K562 (cell line): ENCODE measurements around the gene BCAS3.

Source experiments
- EP300 ChIP-seq: IDR thresholded peaks from 2 replicates; pipeline ENCODE4 v1.6.1; 2012; ENCODE audit warnings: low read length, improper control_type of control experiment
- EZH2 ChIP-seq: IDR thresholded peaks from 2 replicates; pipeline ENCODE4 v1.6.1; 2012; ENCODE audit warnings: low read depth, mild to moderate bottlenecking, inconsistent platforms, low read length, borderline replicate concordance
- JUND ChIP-seq, 2 experiments: IDR thresholded peaks; 2 replicates in 1 of 2; 3 replicates in 1 of 2; pipeline ENCODE4 v1.6.1; 2011; ENCODE audit warnings: borderline replicate concordance in 2 of 2, low read depth in 2 of 2, low read length in 2 of 2, improper control_type of control experiment in 1 of 2, missing biosample characterization in 1 of 2, missing genetic modification characterization in 1 of 2, missing genetic modification reagents in 1 of 2
- MAZ ChIP-seq, 2 experiments: fragments of 450-650 bp in 1 of 2; sonication (generic) in 1 of 2; formaldehyde crosslinking; IDR thresholded peaks in 1 of 2; conservative IDR thresholded peaks in 1 of 2; 2 replicates each; pipeline versions ENCODE4 v1.4.0 to v1.5.0; 2020; ENCODE audit warnings: mild to moderate bottlenecking in 1 of 2, missing genetic modification reagents in 1 of 2
- PHB2 ChIP-seq: fragments of 450-650 bp; IDR thresholded peaks from 2 replicates; pipeline ENCODE4 v1.6.1; 2017; ENCODE audit warnings: low read depth
- PHF20 ChIP-seq: fragments of 450-650 bp; IDR thresholded peaks from 2 replicates; pipeline ENCODE4 v1.6.1; 2018; ENCODE audit not compliant: partially characterized antibody
- POLR2A ChIP-seq: fragments of 450-650 bp; conservative IDR thresholded peaks from 2 replicates; pipeline ENCODE4 v1.6.1; 2016
- POLR2AphosphoS5 ChIP-seq: IDR thresholded peaks from 2 replicates; pipeline ENCODE4 v1.6.1; 2011; ENCODE audit warnings: mild to moderate bottlenecking, low read depth, low read length, moderate library complexity; ENCODE audit not compliant: control insufficient read depth, insufficient read depth
- POU5F1 ChIP-seq: fragments of 150-350 bp; IDR thresholded peaks from 2 replicates; pipeline ENCODE4 v1.6.1; 2014; ENCODE audit warnings: borderline replicate concordance, low read length, low read depth, mild to moderate bottlenecking; ENCODE audit not compliant: partially characterized antibody
- RBFOX2 ChIP-seq: fragments of 200-400 bp; formaldehyde crosslinking; IDR thresholded peaks from 2 replicates; pipeline ENCODE4 v1.6.1; 2017; ENCODE audit warnings: low read depth, mild to moderate bottlenecking, low read length, moderate library complexity
- TAF1 ChIP-seq: IDR thresholded peaks from 2 replicates; pipeline ENCODE4 v1.6.1; 2011; ENCODE audit warnings: mild to moderate bottlenecking, low read length, moderate library complexity; ENCODE audit not compliant: insufficient read depth, control insufficient read depth, severe bottlenecking; ENCODE audit errors: extremely low read depth
- TF ChIP-seq, protein P1 (sequence below), 3 experiments: IDR thresholded peaks in 2 of 3; conservative IDR thresholded peaks in 1 of 3; 2 replicates each; pipeline ENCODE4 v1.5.1; 2011 to 2012; ENCODE audit warnings: low read length in 3 of 3, mild to moderate bottlenecking in 3 of 3, control low read depth in 2 of 3, improper control_type of control experiment in 1 of 3, inconsistent platforms in 1 of 3, low read depth in 1 of 3, mixed read lengths in 1 of 3, moderate library complexity in 1 of 3; ENCODE audit not compliant: insufficient read depth in 2 of 3
- TF ChIP-seq, protein P2 (sequence below): fragments of 450-650 bp; IDR thresholded peaks from 2 replicates; pipeline ENCODE4 v1.6.1; 2018; ENCODE audit warnings: mild to moderate bottlenecking, low read depth; ENCODE audit not compliant: partially characterized antibody

DNA sequence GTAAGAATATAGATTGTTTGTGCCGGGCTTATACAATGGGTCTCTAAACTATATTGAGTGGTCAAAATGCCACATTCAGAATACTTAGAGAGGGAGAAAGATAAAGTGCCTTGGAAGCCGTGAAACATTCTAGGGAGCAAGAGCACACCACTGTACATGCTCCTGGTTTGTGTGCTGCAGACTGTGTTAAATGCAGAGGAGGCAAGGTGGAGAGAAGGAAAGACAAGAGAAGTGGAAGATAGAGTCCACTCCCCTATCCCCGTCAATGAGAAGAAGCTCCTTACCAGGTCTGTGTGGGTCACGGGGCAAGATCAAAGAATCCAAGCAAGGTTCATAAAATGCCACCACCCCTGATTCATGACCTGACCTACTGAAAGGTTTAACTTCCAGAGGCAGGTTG, 454.9 kb downstream of the BCAS3 start:
- TF ChIP-seq, protein P1, sequence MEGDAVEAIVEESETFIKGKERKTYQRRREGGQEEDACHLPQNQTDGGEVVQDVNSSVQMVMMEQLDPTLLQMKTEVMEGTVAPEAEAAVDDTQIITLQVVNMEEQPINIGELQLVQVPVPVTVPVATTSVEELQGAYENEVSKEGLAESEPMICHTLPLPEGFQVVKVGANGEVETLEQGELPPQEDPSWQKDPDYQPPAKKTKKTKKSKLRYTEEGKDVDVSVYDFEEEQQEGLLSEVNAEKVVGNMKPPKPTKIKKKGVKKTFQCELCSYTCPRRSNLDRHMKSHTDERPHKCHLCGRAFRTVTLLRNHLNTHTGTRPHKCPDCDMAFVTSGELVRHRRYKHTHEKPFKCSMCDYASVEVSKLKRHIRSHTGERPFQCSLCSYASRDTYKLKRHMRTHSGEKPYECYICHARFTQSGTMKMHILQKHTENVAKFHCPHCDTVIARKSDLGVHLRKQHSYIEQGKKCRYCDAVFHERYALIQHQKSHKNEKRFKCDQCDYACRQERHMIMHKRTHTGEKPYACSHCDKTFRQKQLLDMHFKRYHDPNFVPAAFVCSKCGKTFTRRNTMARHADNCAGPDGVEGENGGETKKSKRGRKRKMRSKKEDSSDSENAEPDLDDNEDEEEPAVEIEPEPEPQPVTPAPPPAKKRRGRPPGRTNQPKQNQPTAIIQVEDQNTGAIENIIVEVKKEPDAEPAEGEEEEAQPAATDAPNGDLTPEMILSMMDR (IDR thresholded peaks at IDR 0.05 in 2 of 3, conservative IDR thresholded peaks at IDR 0.05 in 1 of 3; ENCODE audit: insufficient read depth in 2 of 3, low read depth in 1 of 3, low read length in 3 of 3): no peak
- no peak for TF ChIP-seq EZH2
- TF ChIP-seq POLR2A: no peak
- TF ChIP-seq, protein P2, sequence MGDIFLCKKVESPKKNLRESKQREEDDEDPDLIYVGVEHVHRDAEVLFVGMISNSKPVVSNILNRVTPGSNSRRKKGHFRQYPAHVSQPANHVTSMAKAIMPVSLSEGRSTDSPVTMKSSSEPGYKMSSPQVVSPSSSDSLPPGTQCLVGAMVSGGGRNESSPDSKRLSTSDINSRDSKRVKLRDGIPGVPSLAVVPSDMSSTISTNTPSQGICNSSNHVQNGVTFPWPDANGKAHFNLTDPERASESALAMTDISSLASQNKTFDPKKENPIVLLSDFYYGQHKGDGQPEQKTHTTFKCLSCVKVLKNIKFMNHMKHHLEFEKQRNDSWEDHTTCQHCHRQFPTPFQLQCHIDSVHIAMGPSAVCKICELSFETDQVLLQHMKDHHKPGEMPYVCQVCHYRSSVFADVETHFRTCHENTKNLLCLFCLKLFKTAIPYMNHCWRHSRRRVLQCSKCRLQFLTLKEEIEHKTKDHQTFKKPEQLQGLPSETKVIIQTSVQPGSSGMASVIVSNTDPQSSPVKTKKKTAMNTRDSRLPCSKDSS: no peak
- TF ChIP-seq JUND (IDR thresholded peaks at IDR 0.05; ENCODE audit: borderline replicate concordance, low read depth, low read length): no peak
- TF ChIP-seq JUND (tag; IDR thresholded peaks at IDR 0.05; ENCODE audit: borderline replicate concordance, low read depth, low read length): no peak
- TF ChIP-seq EP300: no peak
- no peak for TF ChIP-seq TAF1
- TF ChIP-seq RBFOX2: no peak
- no peak for TF ChIP-seq MAZ (CRISPR knock-in tag; conservative IDR thresholded peaks at IDR 0.05 in 1 of 2, IDR thresholded peaks at IDR 0.05 in 1 of 2)
- TF ChIP-seq POLR2AphosphoS5: no peak
- TF ChIP-seq PHF20: no peak
- no peak for TF ChIP-seq POU5F1
- no peak for TF ChIP-seq PHB2
